ENCODE data around the gene RAD23A.

- TF ChIP-seq, protein P1, sequence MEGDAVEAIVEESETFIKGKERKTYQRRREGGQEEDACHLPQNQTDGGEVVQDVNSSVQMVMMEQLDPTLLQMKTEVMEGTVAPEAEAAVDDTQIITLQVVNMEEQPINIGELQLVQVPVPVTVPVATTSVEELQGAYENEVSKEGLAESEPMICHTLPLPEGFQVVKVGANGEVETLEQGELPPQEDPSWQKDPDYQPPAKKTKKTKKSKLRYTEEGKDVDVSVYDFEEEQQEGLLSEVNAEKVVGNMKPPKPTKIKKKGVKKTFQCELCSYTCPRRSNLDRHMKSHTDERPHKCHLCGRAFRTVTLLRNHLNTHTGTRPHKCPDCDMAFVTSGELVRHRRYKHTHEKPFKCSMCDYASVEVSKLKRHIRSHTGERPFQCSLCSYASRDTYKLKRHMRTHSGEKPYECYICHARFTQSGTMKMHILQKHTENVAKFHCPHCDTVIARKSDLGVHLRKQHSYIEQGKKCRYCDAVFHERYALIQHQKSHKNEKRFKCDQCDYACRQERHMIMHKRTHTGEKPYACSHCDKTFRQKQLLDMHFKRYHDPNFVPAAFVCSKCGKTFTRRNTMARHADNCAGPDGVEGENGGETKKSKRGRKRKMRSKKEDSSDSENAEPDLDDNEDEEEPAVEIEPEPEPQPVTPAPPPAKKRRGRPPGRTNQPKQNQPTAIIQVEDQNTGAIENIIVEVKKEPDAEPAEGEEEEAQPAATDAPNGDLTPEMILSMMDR (IDR thresholded peaks at IDR 0.05): no peak
- TF ChIP-seq POLR2A (IDR thresholded peaks at IDR 0.05): no peak
Observed at GRCh38 chr19:13002166-13002898, 56.7 kb downstream of the RAD23A start.

Measured in body of pancreas (tissue), 4 donors.